H1 (cell line): ENCODE data around the gene KAT8. TPM values are rescaled to one million over a fixed set of nuclear protein-coding genes. Genes with fewer than 3 reads are reported as not detected.

Experiments used
- CTCF ChIA-PET: fragments of 300-600 bp; sonication (Branson Sonifier 250); formaldehyde crosslinking; loops from one replicate; lab custom pipeline; 2021; ENCODE audit not compliant: partially characterized antibody; lab: Charles Lee
- POLR2A ChIA-PET: fragments of 300-600 bp; sonication (Branson Sonifier 250); formaldehyde crosslinking; loops from one replicate; lab custom pipeline; 2021; ENCODE audit warnings: inconsistent platforms; ENCODE audit not compliant: partially characterized antibody; lab: Charles Lee
- DNase-seq, 2 experiments: peaks; one replicate each; pipeline versions ENCODE4 v3.0.0 to v3.0.0-alpha.2; 2010 to 2022; ENCODE audit warnings: low spot score in 2 of 2, low read depth in 1 of 2, mixed read lengths in 1 of 2
- FAIRE-seq: peaks from 2 replicates; lab custom pipeline; 2011; peaks lifted over from hg19 to GRCh38; lab: Jason Lieb, UNC
- H2AFZ ChIP-seq: 2 replicates; pipeline ENCODE4 v1.8.1; 2012; ENCODE audit warnings: low read length, inconsistent platforms
- H2AK5ac ChIP-seq: 2 replicates; pipeline ENCODE4 v1.6.1; 2013; ENCODE audit warnings: low read depth, low read length
- H2BK120ac ChIP-seq: replicated peaks from 2 replicates; pipeline ENCODE3; 2013; ENCODE audit warnings: low read depth, low read length, inconsistent platforms
- H2BK12ac ChIP-seq: 2 replicates; pipeline ENCODE4 v1.6.1; 2013; ENCODE audit warnings: low read depth, low read length
- H2BK15ac ChIP-seq: 2 replicates; pipeline ENCODE4 v1.6.1; 2013; ENCODE audit warnings: low read length
- H2BK20ac ChIP-seq: 2 replicates; pipeline ENCODE4 v1.6.1; 2013; ENCODE audit warnings: low read length
- H2BK5ac ChIP-seq: 2 replicates; pipeline ENCODE4 v1.6.1; 2013; ENCODE audit warnings: low read depth, low read length
- H3K14ac ChIP-seq: 2 replicates; pipeline ENCODE4 v1.6.1; 2013; ENCODE audit warnings: inconsistent platforms; ENCODE audit not compliant: insufficient read length
- H3K18ac ChIP-seq: 2 replicates; pipeline ENCODE4 v1.6.1; 2013; ENCODE audit warnings: low read length; ENCODE audit errors: extremely low read depth
- H3K23ac ChIP-seq: 2 replicates; pipeline ENCODE4 v1.6.1; 2013; ENCODE audit warnings: inconsistent platforms; ENCODE audit not compliant: insufficient read length
- H3K23me2 ChIP-seq: 2 replicates; pipeline ENCODE4 v1.6.1; 2013; ENCODE audit warnings: low read depth, low read length
- H3K27ac ChIP-seq: 2 replicates; pipeline ENCODE4 v1.6.1; 2011; ENCODE audit warnings: low read depth, low read length, inconsistent platforms
- H3K27me3 ChIP-seq, 4 experiments: replicated peaks in 1 of 4; 1 replicate in 1 of 4; 2 replicates in 3 of 4; pipeline versions ENCODE4 v1.6.1 to v1.8.1; 2011 to 2013; ENCODE audit warnings: low read length in 3 of 4, mild to moderate bottlenecking in 3 of 4, inconsistent platforms in 2 of 4, mixed read lengths in 2 of 4, moderate library complexity in 1 of 4; ENCODE audit not compliant: control insufficient read depth in 3 of 4, insufficient read depth in 3 of 4; ENCODE audit errors: extremely low read depth in 1 of 4
- H3K36me3 ChIP-seq, 4 experiments: 2 replicates each; pipeline versions ENCODE4 v1.6.1 to v1.8.1; 2011 to 2013; ENCODE audit warnings: mild to moderate bottlenecking in 4 of 4, low read length in 3 of 4, moderate library complexity in 2 of 4, control low read depth in 1 of 4, inconsistent platforms in 1 of 4; ENCODE audit not compliant: insufficient read depth in 4 of 4, control insufficient read depth in 2 of 4
- H3K4ac ChIP-seq: replicated peaks from 2 replicates; pipeline ENCODE3; 2013; ENCODE audit warnings: low read length, low read depth, mixed read lengths, inconsistent platforms; ENCODE audit not compliant: insufficient read length
- H3K4me1 ChIP-seq, 4 experiments: replicated peaks in 1 of 4; 1 replicate in 1 of 4; 2 replicates in 3 of 4; pipeline versions ENCODE4 v1.6.1 to v1.8.1; 2011 to 2013; ENCODE audit warnings: low read length in 3 of 4, inconsistent platforms in 2 of 4, mixed read lengths in 1 of 4; ENCODE audit not compliant: insufficient read depth in 4 of 4, control insufficient read depth in 3 of 4
- H3K4me2 ChIP-seq, 2 experiments: 2 replicates each; pipeline versions ENCODE4 v1.6.1 to v1.8.1; 2011 to 2013; ENCODE audit warnings: low read depth in 2 of 2, low read length in 2 of 2, control low read depth in 1 of 2, inconsistent platforms in 1 of 2, mild to moderate bottlenecking in 1 of 2; ENCODE audit not compliant: insufficient read depth in 1 of 2
- H3K4me3 ChIP-seq, 4 experiments: fragments of 200-600, 300-600 bp in 1 of 4; sonication (generic), shearing (Covaris generic), sonication (Bioruptor Twin) in 1 of 4; 2 replicates each; pipeline versions ENCODE4 v1.5.1 to v1.8.1; 2011 to 2016; ENCODE audit warnings: low read length in 4 of 4, low read depth in 3 of 4, control low read depth in 2 of 4, inconsistent platforms in 2 of 4, mild to moderate bottlenecking in 2 of 4, mixed read lengths in 1 of 4, moderate library complexity in 1 of 4; ENCODE audit not compliant: insufficient read depth in 2 of 4; ENCODE audit errors: extremely low read depth in 1 of 4
- H3K56ac ChIP-seq: replicated peaks from 2 replicates; pipeline ENCODE3; 2013; ENCODE audit warnings: low read depth, mild to moderate bottlenecking, mixed read lengths, low read length, inconsistent platforms; ENCODE audit not compliant: insufficient read length
- H3K79me1 ChIP-seq: 2 replicates; pipeline ENCODE4 v1.6.1; 2013; ENCODE audit warnings: low read depth, low read length, control low read depth
- H3K79me2 ChIP-seq, 2 experiments: 2 replicates each; pipeline versions ENCODE4 v1.6.1 to v1.8.1; 2012 to 2013; ENCODE audit warnings: low read length in 2 of 2, mild to moderate bottlenecking in 2 of 2, inconsistent platforms in 1 of 2; ENCODE audit not compliant: insufficient read depth in 2 of 2, control insufficient read depth in 1 of 2
- H3K9ac ChIP-seq, 4 experiments: replicated peaks in 1 of 4; 1 replicate in 1 of 4; 2 replicates in 3 of 4; pipeline versions ENCODE4 v1.6.1 to v1.8.1; 2011 to 2013; ENCODE audit warnings: low read depth in 3 of 4, low read length in 3 of 4, control low read depth in 2 of 4, mild to moderate bottlenecking in 2 of 4, moderate library complexity in 2 of 4, inconsistent platforms in 1 of 4; ENCODE audit errors: extremely low read depth in 1 of 4
- H3K9me3 ChIP-seq, 2 experiments: 2 replicates each; pipeline versions ENCODE4 v1.6.1 to v1.8.1; 2012 to 2013; ENCODE audit warnings: mild to moderate bottlenecking in 2 of 2, moderate library complexity in 2 of 2, control low read depth in 1 of 2, inconsistent platforms in 1 of 2, low read depth in 1 of 2, low read length in 1 of 2, mixed read lengths in 1 of 2; ENCODE audit not compliant: insufficient read depth in 2 of 2
- H4K20me1 ChIP-seq, 2 experiments: replicated peaks in 1 of 2; 2 replicates each; pipeline versions ENCODE3 to v1.8.1; 2011 to 2013; ENCODE audit warnings: inconsistent platforms in 2 of 2, low read length in 2 of 2, mild to moderate bottlenecking in 1 of 2; ENCODE audit not compliant: insufficient read depth in 2 of 2, control insufficient read depth in 1 of 2
- H4K5ac ChIP-seq: 2 replicates; pipeline ENCODE4 v1.6.1; 2013; ENCODE audit warnings: low read length, low read depth, mixed read lengths, inconsistent platforms; ENCODE audit not compliant: insufficient read length
- H4K8ac ChIP-seq: 2 replicates; pipeline ENCODE4 v1.8.0; 2013; ENCODE audit warnings: mild to moderate bottlenecking, moderate library complexity, low read length, inconsistent platforms; ENCODE audit not compliant: insufficient read depth; ENCODE audit errors: extremely low read depth
- H4K91ac ChIP-seq: replicated peaks from 2 replicates; pipeline ENCODE3; 2013; ENCODE audit warnings: low read length, mixed read lengths, inconsistent platforms; ENCODE audit not compliant: insufficient read length
- CTBP2 ChIP-seq: IDR thresholded peaks from 2 replicates; pipeline ENCODE4 v1.7.0; 2011; ENCODE audit warnings: borderline replicate concordance, mild to moderate bottlenecking, moderate library complexity, mixed read lengths, low read length; ENCODE audit not compliant: insufficient read depth, insufficient read length
- EZH2 ChIP-seq: fragments of 200-600 bp; sonication (generic); IDR thresholded peaks from 2 replicates; pipeline ENCODE4 v1.7.1; 2012; ENCODE audit warnings: low read depth, mild to moderate bottlenecking, moderate library complexity, low read length, inconsistent platforms; ENCODE audit not compliant: severe bottlenecking
- FOSL1 ChIP-seq: IDR thresholded peaks from 2 replicates; pipeline ENCODE4 v1.6.1; 2011; ENCODE audit warnings: mild to moderate bottlenecking, low read depth, low read length, moderate library complexity; ENCODE audit not compliant: insufficient read depth
- KDM5A ChIP-seq: fragments of 200-600 bp; IDR thresholded peaks from 2 replicates; pipeline ENCODE4 v1.7.1; 2012; ENCODE audit warnings: mild to moderate bottlenecking, low read length, inconsistent platforms, mixed read lengths
- SAP30 ChIP-seq: fragments of 300-600 bp; sonication (generic); IDR thresholded peaks from 2 replicates; pipeline ENCODE4 v1.7.1; 2012; ENCODE audit warnings: low read length, moderate library complexity, mild to moderate bottlenecking, inconsistent platforms; ENCODE audit not compliant: insufficient read depth, insufficient replicate concordance
- WGBS, 2 experiments: shearing (Covaris generic) in 1 of 2; methylation state at CpG; one replicate each; pipeline versions ENCODE4 v1.1.6 to v1.1.7; 2013 to 2015; ENCODE audit warnings: low lambda C conversion rate in 2 of 2, mixed read lengths in 2 of 2, inconsistent platforms in 1 of 2, low coverage in 1 of 2, missing lambda C conversion rate in 1 of 2; ENCODE audit not compliant: insufficient replicate concordance in 2 of 2, insufficient coverage in 1 of 2, insufficient read length in 1 of 2; ENCODE audit errors: extremely low coverage in 1 of 2, missing lambda C conversion rate in 1 of 2; 5-methylcytosine and 5-hydroxymethylcytosine counted together
- polyA plus RNA-seq, 7 experiments: library from polyadenylated mRNA; depleted of rRNA in 3 of 7; stranded (reverse) in 5 of 7; unstranded in 2 of 7; fragments of >200 nt in 5 of 7; fragments of 200-250 nt in 2 of 7; gene quantifications; 1 replicate in 5 of 7; 2 replicates in 1 of 7; 4 replicates in 1 of 7; pipeline versions ENCODE4 v1.2.1 to v1.2.3, GENCODE V29; 2011 to 2013; ENCODE audit warnings: missing spikeins in 2 of 7, mixed read lengths in 2 of 7
- total RNA-seq: library from RNA; stranded (reverse); fragmentation: NEBNext Ultra II Directional; extraction: Animal tissue kit (Norgen Biotek cat#: 25700); gene quantifications from 2 replicates; pipeline ENCODE4 v1.2.1, GENCODE V29; 2021
- TF ChIP-seq, protein P1 (sequence below), 3 experiments: IDR thresholded peaks; 1 replicate in 2 of 3; 2 replicates in 1 of 3; pipeline versions ENCODE4 v1.5.1 to v1.6.1; 2011; ENCODE audit warnings: low read length in 3 of 3, mild to moderate bottlenecking in 3 of 3, inconsistent platforms in 2 of 3, low read depth in 1 of 3, moderate library complexity in 1 of 3; ENCODE audit not compliant: insufficient read depth in 1 of 3; ENCODE audit errors: control extremely low read depth in 1 of 3

Gene KAT8
- total and polyA plus RNA-seq, 2 of the 8 experiments (the other 6 are each of a cell fraction or from before 2014, with no cell fraction given): 52.6 to 61.6 TPM

- Histone ChIP-seq H3K79me2 (no peaks in the 10 kb centered on the region), H2BK12ac (no peak overlapping the region; the same call in 1 of the 2 replicates), H3K4me3 (no peak overlapping the region), H2AK5ac (no peak overlapping the region), H3K4me1 (peaks cover 0 to 21% (median 19%) of the 10 kb centered on the region in 4 experiments; a peak in 6 of 7 replicates), H2BK120ac (no peak overlapping the region), H3K4ac (no peak overlapping the region), H3K23me2 (peaks cover 11% of the 10 kb centered on the region; the same call in 1 of the 2 replicates), H2BK5ac (no peak overlapping the region), H4K20me1 (no peaks in the 10 kb centered on the region), H4K91ac (no peak overlapping the region), H2BK15ac (0 out of 2 replicates have a peak overlapping the region, but pooled peaks have one; percentile 88), H2AFZ (no peak overlapping the region), H3K27ac (no peak overlapping the region), H4K8ac (no peak overlapping the region), H3K9me3 (no peaks in the 10 kb centered on the region), H2BK20ac (no peak overlapping the region), H3K27me3 (peaks cover 1 to 23% (median 15%) of the 10 kb centered on the region in 4 experiments), H3K23ac (no peak overlapping the region), H3K18ac (no peak overlapping the region), H3K56ac (no peak overlapping the region), H3K4me2 (no peak overlapping the region), H4K5ac (no peak overlapping the region), H3K9ac (no peak overlapping the region), H3K79me1 (no peaks in the 10 kb centered on the region), H3K14ac (no peak overlapping the region), H3K36me3 (no peaks in the 10 kb centered on the region)
- ChIA-PET POLR2A (interaction anchor here (0.6 to 34.9 kb wide), 8 partner anchors 23 to 196 kb away, joined by 3 to 713 read pairs (median 5); partner anchors contain the start of genes BCKDK, FUS, KAT8 and PRSS8), CTCF (interaction anchor here (0.8 to 8.1 kb wide), 14 partner anchors 9 to 554 kb away, joined by 3 to 56 read pairs (median 4); partner anchors contain the start of genes HSD3B7, PRSS53, PRSS8 and PYDC1)
- no peak for TF ChIP-seq SAP30
- no peak for TF ChIP-seq CTBP2
- TF ChIP-seq KDM5A: no peak
- no peak for TF ChIP-seq FOSL1
- TF ChIP-seq, protein P1, sequence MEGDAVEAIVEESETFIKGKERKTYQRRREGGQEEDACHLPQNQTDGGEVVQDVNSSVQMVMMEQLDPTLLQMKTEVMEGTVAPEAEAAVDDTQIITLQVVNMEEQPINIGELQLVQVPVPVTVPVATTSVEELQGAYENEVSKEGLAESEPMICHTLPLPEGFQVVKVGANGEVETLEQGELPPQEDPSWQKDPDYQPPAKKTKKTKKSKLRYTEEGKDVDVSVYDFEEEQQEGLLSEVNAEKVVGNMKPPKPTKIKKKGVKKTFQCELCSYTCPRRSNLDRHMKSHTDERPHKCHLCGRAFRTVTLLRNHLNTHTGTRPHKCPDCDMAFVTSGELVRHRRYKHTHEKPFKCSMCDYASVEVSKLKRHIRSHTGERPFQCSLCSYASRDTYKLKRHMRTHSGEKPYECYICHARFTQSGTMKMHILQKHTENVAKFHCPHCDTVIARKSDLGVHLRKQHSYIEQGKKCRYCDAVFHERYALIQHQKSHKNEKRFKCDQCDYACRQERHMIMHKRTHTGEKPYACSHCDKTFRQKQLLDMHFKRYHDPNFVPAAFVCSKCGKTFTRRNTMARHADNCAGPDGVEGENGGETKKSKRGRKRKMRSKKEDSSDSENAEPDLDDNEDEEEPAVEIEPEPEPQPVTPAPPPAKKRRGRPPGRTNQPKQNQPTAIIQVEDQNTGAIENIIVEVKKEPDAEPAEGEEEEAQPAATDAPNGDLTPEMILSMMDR (IDR thresholded peaks at IDR 0.05; ENCODE audit: control extremely low read depth in 1 of 3, insufficient read depth in 1 of 3, low read depth in 1 of 3, low read length in 3 of 3): peak in 2 of 3 experiments; percentile 1 to 35; a peak in 2 of 4 replicates
- no peak for TF ChIP-seq EZH2
- DNase-seq (peak in 1 of 2 experiments; percentile 52), FAIRE-seq (no peak)
- 93% methylated on average over 8 of the region's 8 CpGs; no CpG with 5 or more reads in 1 of the 2 experiments for WGBS, 2 experiments
Observed at GRCh38 chr16:31143694-31144148, 26.3 kb downstream of the KAT8 start.
